HEK293 (cell line): ENCODE measurements around the gene SCNN1A.

Experiments
- GLI4 ChIP-seq: fragments of 450-650 bp; formaldehyde crosslinking; IDR thresholded peaks from 2 replicates; pipeline ENCODE4 v1.5.1; 2016; ENCODE audit warnings: missing biosample characterization, missing genetic modification characterization
- KLF10 ChIP-seq: fragments of 450-650 bp; IDR thresholded peaks from 2 replicates; pipeline ENCODE4 v1.5.1; 2018; ENCODE audit warnings: missing biosample characterization, mild to moderate bottlenecking, missing genetic modification characterization
- MYNN ChIP-seq: fragments of 450-650 bp; formaldehyde crosslinking; IDR thresholded peaks from 2 replicates; pipeline ENCODE4 v1.5.1; 2016; ENCODE audit warnings: missing biosample characterization, missing genetic modification characterization, borderline replicate concordance
- OSR2 ChIP-seq: fragments of 450-650 bp; formaldehyde crosslinking; IDR thresholded peaks from 2 replicates; pipeline ENCODE4 v1.5.1; 2016; ENCODE audit warnings: missing biosample characterization, missing genetic modification characterization
- REPIN1 ChIP-seq: fragments of 450-650 bp; formaldehyde crosslinking; IDR thresholded peaks from 2 replicates; pipeline ENCODE4 v1.5.1; 2017; ENCODE audit warnings: missing biosample characterization, missing genetic modification characterization, low read depth
- ZBTB48 ChIP-seq: fragments of 450-650 bp; formaldehyde crosslinking; IDR thresholded peaks from 2 replicates; pipeline ENCODE4 v1.5.1; 2016; ENCODE audit warnings: missing biosample characterization, missing genetic modification characterization
- ZFHX2 ChIP-seq: fragments of 450-650 bp; formaldehyde crosslinking; conservative IDR thresholded peaks from 2 replicates; pipeline ENCODE4 v1.5.1; 2016; ENCODE audit warnings: missing biosample characterization, missing genetic modification characterization
- ZNF140 ChIP-seq: fragments of 450-650 bp; formaldehyde crosslinking; IDR thresholded peaks from 2 replicates; pipeline ENCODE4 v1.5.1; 2016; ENCODE audit warnings: missing biosample characterization, missing genetic modification characterization
- ZNF155 ChIP-seq: fragments of 450-650 bp; formaldehyde crosslinking; IDR thresholded peaks from 2 replicates; pipeline ENCODE4 v1.5.1; 2016; ENCODE audit warnings: missing biosample characterization, missing genetic modification characterization
- ZNF169 ChIP-seq: fragments of 450-650 bp; formaldehyde crosslinking; IDR thresholded peaks from 2 replicates; pipeline ENCODE4 v1.5.1; 2016; ENCODE audit warnings: missing biosample characterization, missing genetic modification characterization
- ZNF202 ChIP-seq: fragments of 450-650 bp; formaldehyde crosslinking; IDR thresholded peaks from 2 replicates; pipeline ENCODE4 v1.5.1; 2016; ENCODE audit warnings: missing biosample characterization, missing genetic modification characterization, borderline replicate concordance
- ZNF341 ChIP-seq: fragments of 450-650 bp; formaldehyde crosslinking; IDR thresholded peaks from 2 replicates; pipeline ENCODE4; 2016; ENCODE audit warnings: low read depth, missing biosample characterization, missing genetic modification characterization
- ZNF423 ChIP-seq: fragments of 450-650 bp; formaldehyde crosslinking; IDR thresholded peaks from 2 replicates; pipeline ENCODE4 v1.5.1; 2016; ENCODE audit warnings: missing biosample characterization, missing genetic modification characterization
- ZNF521 ChIP-seq: fragments of 450-650 bp; formaldehyde crosslinking; IDR thresholded peaks from 2 replicates; pipeline ENCODE4 v1.5.1; 2017; ENCODE audit warnings: missing biosample characterization, mild to moderate bottlenecking, missing genetic modification characterization
- ZNF660 ChIP-seq: fragments of 450-650 bp; IDR thresholded peaks from 2 replicates; pipeline ENCODE4 v1.5.1; 2018; ENCODE audit warnings: missing biosample characterization, mild to moderate bottlenecking, missing genetic modification characterization
- ZNF677 ChIP-seq: fragments of 450-650 bp; IDR thresholded peaks from 2 replicates; pipeline ENCODE4 v1.5.0; 2018; ENCODE audit warnings: missing biosample characterization, mild to moderate bottlenecking, missing genetic modification characterization, moderate library complexity
- ZNF701 ChIP-seq: fragments of 450-650 bp; formaldehyde crosslinking; IDR thresholded peaks from 2 replicates; pipeline ENCODE4 v1.5.1; 2016; ENCODE audit warnings: missing biosample characterization, missing genetic modification characterization
- TF ChIP-seq, protein P1 (sequence below): fragments of 450-650 bp; formaldehyde crosslinking; IDR thresholded peaks from 2 replicates; pipeline ENCODE4; 2016; ENCODE audit warnings: missing biosample characterization, missing genetic modification characterization
- TF ChIP-seq, protein P2 (sequence below): fragments of 450-650 bp; formaldehyde crosslinking; IDR thresholded peaks from 2 replicates; pipeline ENCODE4 v1.5.1; 2016; ENCODE audit warnings: missing biosample characterization, missing genetic modification characterization
- TF ChIP-seq, protein P3 (sequence below): fragments of 450-650 bp; formaldehyde crosslinking; IDR thresholded peaks from 2 replicates; pipeline ENCODE4 v1.5.1; 2016; ENCODE audit warnings: missing biosample characterization, missing genetic modification characterization, low read depth
- TF ChIP-seq, protein P4 (sequence below): fragments of 450-650 bp; formaldehyde crosslinking; IDR thresholded peaks from 2 replicates; pipeline ENCODE4 v1.5.1; 2016; ENCODE audit warnings: missing biosample characterization, missing genetic modification characterization
- TF ChIP-seq, protein P5 (sequence below): fragments of 450-650 bp; formaldehyde crosslinking; IDR thresholded peaks from 2 replicates; pipeline ENCODE4 v1.5.1; 2016; ENCODE audit warnings: missing biosample characterization, missing genetic modification characterization

SCNN1A gene

DNA sequence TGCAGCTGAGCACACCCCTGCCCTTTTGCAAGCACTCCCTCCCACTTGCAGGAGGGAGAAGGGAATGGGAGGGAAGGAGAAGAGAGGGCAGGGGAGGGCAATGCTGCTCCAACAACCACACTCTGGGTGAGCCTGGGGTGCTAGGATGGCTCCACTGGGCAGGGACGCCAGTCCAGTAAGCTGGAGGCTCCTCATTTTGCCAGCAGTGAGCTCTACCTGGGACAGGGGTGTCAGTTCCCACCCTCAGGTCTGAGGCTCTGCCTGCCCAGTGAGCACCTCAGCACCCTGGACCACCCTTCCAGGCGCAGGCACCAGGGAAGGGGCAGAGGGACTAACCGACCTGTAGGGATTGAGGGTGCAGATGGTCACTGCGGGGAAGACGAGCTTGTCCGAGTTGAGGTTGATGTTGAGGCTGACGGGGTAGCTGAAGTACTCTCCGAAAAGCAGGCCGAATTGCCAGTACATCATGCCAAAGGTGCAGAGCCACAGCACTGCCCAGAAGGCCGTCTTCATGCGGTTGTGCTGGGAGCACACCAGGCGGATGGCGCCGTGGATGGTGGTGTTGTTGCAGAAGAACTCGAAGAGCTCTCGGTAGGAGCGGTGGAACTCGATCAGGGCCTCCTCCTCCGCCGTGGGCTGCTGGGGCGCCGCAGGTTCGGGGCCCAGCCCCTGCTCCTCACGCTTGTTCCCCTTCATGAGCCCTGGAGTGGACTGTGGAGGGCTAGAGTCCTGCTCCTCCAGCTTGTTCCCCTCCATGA is 1.2 kb downstream of the SCNN1A start (continued):
- TF ChIP-seq, protein P1, sequence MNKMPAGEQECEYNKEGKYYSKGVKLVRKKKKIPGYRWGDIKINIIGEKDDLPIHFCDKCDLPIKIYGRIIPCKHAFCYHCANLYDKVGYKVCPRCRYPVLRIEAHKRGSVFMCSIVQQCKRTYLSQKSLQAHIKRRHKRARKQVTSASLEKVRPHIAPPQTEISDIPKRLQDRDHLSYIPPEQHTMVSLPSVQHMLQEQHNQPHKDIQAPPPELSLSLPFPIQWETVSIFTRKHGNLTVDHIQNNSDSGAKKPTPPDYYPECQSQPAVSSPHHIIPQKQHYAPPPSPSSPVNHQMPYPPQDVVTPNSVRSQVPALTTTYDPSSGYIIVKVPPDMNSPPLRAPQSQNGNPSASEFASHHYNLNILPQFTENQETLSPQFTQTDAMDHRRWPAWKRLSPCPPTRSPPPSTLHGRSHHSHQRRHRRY (tag by site-specific recombination), result no peak
- no peak for TF ChIP-seq ZNF202 (tag by site-specific recombination)
- no peak for TF ChIP-seq ZFHX2 (tag by site-specific recombination)
- TF ChIP-seq ZBTB48, result no peak
- no peak for TF ChIP-seq KLF10
- TF ChIP-seq OSR2 (tag by site-specific recombination), result no peak
- TF ChIP-seq, protein P2, sequence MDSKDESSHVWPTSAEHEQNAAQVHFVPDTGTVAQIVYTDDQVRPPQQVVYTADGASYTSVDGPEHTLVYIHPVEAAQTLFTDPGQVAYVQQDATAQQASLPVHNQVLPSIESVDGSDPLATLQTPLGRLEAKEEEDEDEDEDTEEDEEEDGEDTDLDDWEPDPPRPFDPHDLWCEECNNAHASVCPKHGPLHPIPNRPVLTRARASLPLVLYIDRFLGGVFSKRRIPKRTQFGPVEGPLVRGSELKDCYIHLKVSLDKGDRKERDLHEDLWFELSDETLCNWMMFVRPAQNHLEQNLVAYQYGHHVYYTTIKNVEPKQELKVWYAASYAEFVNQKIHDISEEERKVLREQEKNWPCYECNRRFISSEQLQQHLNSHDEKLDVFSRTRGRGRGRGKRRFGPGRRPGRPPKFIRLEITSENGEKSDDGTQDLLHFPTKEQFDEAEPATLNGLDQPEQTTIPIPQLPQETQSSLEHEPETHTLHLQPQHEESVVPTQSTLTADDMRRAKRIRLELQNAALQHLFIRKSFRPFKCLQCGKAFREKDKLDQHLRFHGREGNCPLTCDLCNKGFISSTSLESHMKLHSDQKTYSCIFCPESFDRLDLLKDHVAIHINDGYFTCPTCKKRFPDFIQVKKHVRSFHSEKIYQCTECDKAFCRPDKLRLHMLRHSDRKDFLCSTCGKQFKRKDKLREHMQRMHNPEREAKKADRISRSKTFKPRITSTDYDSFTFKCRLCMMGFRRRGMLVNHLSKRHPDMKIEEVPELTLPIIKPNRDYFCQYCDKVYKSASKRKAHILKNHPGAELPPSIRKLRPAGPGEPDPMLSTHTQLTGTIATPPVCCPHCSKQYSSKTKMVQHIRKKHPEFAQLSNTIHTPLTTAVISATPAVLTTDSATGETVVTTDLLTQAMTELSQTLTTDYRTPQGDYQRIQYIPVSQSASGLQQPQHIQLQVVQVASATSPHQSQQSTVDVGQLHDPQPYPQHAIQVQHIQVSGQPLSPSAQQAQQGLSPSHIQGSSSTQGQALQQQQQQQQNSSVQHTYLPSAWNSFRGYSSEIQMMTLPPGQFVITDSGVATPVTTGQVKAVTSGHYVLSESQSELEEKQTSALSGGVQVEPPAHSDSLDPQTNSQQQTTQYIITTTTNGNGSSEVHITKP, result no peak
- no peak for TF ChIP-seq ZNF701 (tag by site-specific recombination)
- TF ChIP-seq, protein P3, sequence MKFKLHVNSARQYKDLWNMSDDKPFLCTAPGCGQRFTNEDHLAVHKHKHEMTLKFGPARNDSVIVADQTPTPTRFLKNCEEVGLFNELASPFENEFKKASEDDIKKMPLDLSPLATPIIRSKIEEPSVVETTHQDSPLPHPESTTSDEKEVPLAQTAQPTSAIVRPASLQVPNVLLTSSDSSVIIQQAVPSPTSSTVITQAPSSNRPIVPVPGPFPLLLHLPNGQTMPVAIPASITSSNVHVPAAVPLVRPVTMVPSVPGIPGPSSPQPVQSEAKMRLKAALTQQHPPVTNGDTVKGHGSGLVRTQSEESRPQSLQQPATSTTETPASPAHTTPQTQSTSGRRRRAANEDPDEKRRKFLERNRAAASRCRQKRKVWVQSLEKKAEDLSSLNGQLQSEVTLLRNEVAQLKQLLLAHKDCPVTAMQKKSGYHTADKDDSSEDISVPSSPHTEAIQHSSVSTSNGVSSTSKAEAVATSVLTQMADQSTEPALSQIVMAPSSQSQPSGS (tag by site-specific recombination), result no peak
- no peak for TF ChIP-seq REPIN1 (tag by site-specific recombination)
- TF ChIP-seq, protein P4, sequence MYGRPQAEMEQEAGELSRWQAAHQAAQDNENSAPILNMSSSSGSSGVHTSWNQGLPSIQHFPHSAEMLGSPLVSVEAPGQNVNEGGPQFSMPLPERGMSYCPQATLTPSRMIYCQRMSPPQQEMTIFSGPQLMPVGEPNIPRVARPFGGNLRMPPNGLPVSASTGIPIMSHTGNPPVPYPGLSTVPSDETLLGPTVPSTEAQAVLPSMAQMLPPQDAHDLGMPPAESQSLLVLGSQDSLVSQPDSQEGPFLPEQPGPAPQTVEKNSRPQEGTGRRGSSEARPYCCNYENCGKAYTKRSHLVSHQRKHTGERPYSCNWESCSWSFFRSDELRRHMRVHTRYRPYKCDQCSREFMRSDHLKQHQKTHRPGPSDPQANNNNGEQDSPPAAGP, result no peak
- no peak for TF ChIP-seq GLI4 (tag by site-specific recombination)
- TF ChIP-seq ZNF521 (tag by site-specific recombination), result no peak
- TF ChIP-seq MYNN (tag by site-specific recombination), result no peak
- TF ChIP-seq ZNF140, result no peak
- TF ChIP-seq, protein P5, sequence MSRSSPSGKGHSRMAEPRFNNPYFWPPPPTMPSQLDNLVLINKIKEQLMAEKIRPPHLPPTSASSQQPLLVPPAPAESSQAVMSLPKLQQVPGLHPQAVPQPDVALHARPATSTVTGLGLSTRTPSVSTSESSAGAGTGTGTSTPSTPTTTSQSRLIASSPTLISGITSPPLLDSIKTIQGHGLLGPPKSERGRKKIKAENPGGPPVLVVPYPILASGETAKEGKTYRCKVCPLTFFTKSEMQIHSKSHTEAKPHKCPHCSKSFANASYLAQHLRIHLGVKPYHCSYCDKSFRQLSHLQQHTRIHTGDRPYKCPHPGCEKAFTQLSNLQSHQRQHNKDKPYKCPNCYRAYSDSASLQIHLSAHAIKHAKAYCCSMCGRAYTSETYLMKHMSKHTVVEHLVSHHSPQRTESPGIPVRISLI (tag by site-specific recombination), result no peak
- no peak for TF ChIP-seq ZNF155 (tag by site-specific recombination)
- no peak for TF ChIP-seq ZNF341 (tag by site-specific recombination)
- TF ChIP-seq ZNF660 (tag by site-specific recombination), result no peak
- TF ChIP-seq ZNF677, result 0 out of 2 replicates have a peak, but pooled peaks have one; percentile 14
- TF ChIP-seq ZNF169 (tag by site-specific recombination), result no peak
- no peak for TF ChIP-seq ZNF423 (tag by site-specific recombination)
